Nephron progenitor cell (in vitro differentiated cells): ENCODE data around the gene NEU2.

ENCODE experiments used
- DNase-seq: peaks from one replicate; pipeline ENCODE4 v3.0.0; 2021
- H3K27ac Mint-ChIP-seq: 2 replicates; pipeline ENCODE4 v1.8.0; 2021; ENCODE audit warnings: mild to moderate bottlenecking, moderate library complexity, mixed read lengths
- H3K27me3 Mint-ChIP-seq: 2 replicates; pipeline ENCODE4 v1.8.0; 2021; ENCODE audit warnings: mild to moderate bottlenecking, low read depth, mixed read lengths; ENCODE audit not compliant: poor library complexity
- H3K36me3 Mint-ChIP-seq: 2 replicates; pipeline ENCODE4 v1.8.0; 2021; ENCODE audit warnings: low read depth, mixed read lengths
- H3K4me1 Mint-ChIP-seq: 2 replicates; pipeline ENCODE4 v1.8.0; 2021; ENCODE audit warnings: mixed read lengths
- H3K4me3 Mint-ChIP-seq: 2 replicates; pipeline ENCODE4 v1.8.0; 2021; ENCODE audit warnings: mild to moderate bottlenecking, moderate library complexity, mixed read lengths
- H3K9me3 Mint-ChIP-seq: 2 replicates; pipeline ENCODE4 v1.8.0; 2021; ENCODE audit warnings: mild to moderate bottlenecking, moderate library complexity, mixed read lengths
- TF ChIP-seq, protein P1 (sequence below): fragments of 200-600 bp; sonication (generic); IDR thresholded peaks from 2 replicates; pipeline ENCODE4 v1.5.0; 2021; ENCODE audit warnings: antibody characterized with exemption

The NEU2 gene

DNA sequence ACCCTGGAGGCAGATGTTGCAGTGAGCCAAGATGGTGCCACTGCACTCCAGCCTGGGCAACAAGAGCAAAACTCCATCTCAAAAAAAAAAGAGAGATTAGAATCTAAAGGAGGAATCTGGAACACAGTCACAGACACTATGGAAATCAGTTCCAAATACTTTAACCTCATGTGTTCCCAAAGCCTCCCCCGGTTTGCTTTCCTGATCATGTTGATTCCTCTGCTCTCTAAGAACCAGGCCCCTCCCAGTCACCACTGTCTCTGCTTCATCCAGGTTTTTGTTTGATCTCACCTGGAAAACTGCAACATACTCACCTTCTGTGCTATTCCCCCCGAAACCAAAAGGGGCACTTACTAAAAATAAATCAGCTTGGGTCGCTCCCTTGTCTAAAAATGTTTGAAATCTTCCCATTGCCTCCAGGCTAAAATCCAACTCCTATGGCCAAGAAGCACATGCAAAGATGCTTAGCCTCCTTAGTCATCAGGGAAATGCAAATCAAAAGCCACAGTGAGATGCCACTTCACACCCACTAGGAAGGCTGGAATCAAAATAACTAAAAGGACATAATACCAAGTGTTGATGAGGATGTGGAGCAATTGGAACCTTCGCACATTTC lies 6.2 kb upstream of the NEU2 start:
- peaks cover under 1% of the 10 kb centered on the region for H3K27me3 Mint-ChIP-seq
- TF ChIP-seq, protein P1, sequence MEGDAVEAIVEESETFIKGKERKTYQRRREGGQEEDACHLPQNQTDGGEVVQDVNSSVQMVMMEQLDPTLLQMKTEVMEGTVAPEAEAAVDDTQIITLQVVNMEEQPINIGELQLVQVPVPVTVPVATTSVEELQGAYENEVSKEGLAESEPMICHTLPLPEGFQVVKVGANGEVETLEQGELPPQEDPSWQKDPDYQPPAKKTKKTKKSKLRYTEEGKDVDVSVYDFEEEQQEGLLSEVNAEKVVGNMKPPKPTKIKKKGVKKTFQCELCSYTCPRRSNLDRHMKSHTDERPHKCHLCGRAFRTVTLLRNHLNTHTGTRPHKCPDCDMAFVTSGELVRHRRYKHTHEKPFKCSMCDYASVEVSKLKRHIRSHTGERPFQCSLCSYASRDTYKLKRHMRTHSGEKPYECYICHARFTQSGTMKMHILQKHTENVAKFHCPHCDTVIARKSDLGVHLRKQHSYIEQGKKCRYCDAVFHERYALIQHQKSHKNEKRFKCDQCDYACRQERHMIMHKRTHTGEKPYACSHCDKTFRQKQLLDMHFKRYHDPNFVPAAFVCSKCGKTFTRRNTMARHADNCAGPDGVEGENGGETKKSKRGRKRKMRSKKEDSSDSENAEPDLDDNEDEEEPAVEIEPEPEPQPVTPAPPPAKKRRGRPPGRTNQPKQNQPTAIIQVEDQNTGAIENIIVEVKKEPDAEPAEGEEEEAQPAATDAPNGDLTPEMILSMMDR = no peak
- no peak overlapping the region for H3K27ac Mint-ChIP-seq
- H3K4me3 Mint-ChIP-seq = no peak overlapping the region
- H3K36me3 Mint-ChIP-seq = no peaks in the 10 kb centered on the region
- H3K9me3 Mint-ChIP-seq = no peaks in the 10 kb centered on the region
- DNase-seq = no peak
- H3K4me1 Mint-ChIP-seq = peaks cover 4% of the 10 kb centered on the region

DNA sequence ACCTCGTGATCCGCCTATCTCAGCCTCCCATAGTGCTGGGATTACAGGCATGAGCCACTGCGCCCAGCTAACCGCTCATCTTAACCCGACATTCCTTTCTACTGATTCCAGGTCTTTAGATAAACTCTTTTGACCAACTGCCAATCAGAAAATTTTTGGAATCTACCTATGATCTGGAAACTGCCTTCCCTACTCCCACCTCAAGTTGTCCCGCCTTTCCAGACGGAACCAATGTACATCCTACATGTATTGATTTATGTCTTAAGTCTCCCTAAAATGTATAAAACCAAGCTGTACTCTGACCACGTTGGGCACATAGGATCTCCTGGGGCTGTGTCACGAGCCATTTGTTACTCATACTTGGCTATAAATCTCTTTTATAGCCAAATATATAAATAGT lies 3.2 kb upstream of the NEU2 start:
- H3K4me3 Mint-ChIP-seq = no peak overlapping the region
- H3K4me1 Mint-ChIP-seq = peaks cover 19% of the 10 kb centered on the region
- TF ChIP-seq, protein P1 = no peak
- DNase-seq = no peak
- H3K27me3 Mint-ChIP-seq = peaks cover 5% of the 10 kb centered on the region
- H3K36me3 Mint-ChIP-seq = no peaks in the 10 kb centered on the region
- no peaks in the 10 kb centered on the region for H3K9me3 Mint-ChIP-seq
- H3K27ac Mint-ChIP-seq = no peak overlapping the region

DNA sequence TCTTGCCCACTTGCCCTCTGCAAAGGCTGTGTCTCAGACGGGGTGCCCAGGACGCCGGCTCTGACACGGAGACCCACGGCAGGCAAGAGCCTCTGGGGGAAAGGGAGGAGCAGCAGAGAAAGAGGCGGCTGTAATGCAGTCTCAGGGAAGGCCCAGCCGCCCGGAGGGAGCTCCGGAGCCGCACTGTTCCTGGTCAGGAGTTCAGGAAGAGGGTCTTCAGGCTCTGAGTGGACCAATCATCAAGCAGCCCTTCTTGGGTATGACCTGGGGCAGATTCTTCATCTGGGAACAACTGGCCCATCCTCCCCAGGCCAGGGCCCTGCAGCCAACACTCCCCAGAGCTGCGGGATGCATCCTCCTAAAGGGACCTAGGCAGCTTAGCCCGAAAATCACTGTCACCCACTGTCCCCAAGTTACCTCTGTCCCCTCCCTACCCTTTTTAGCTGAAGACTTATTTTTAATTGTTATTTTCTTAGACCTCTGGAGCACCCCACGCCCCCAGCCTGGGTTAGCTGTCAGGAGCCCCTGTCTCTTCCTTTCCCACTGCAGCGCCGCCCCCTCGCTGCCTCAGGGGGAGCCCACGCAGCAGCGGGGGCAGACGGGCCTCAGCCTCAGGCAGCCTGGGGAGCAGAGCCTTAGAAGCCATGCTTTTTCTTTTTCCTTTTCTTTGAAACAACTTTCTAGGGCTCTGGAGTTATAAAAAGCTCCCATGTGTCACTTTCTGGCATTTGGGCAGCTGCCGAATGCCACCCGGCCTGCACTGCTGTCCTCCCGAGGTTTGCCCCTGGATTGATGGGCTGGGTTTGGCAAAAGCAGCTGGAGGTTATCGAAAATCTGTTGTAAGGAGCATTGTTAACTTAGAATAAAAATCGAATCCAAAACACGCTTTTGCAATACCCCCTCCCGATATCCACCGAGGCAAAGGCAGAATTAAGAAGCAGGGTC lies 644 bp upstream of the NEU2 start:
- H3K9me3 Mint-ChIP-seq = no peaks in the 10 kb centered on the region
- no peak overlapping the region for H3K4me3 Mint-ChIP-seq
- H3K4me1 Mint-ChIP-seq = peaks cover 19% of the 10 kb centered on the region
- no peak overlapping the region for H3K27ac Mint-ChIP-seq
- peaks cover 8% of the 10 kb centered on the region for H3K27me3 Mint-ChIP-seq
- H3K36me3 Mint-ChIP-seq = no peaks in the 10 kb centered on the region
- TF ChIP-seq, protein P1 = no peak
- peak; percentile 26 for DNase-seq

DNA sequence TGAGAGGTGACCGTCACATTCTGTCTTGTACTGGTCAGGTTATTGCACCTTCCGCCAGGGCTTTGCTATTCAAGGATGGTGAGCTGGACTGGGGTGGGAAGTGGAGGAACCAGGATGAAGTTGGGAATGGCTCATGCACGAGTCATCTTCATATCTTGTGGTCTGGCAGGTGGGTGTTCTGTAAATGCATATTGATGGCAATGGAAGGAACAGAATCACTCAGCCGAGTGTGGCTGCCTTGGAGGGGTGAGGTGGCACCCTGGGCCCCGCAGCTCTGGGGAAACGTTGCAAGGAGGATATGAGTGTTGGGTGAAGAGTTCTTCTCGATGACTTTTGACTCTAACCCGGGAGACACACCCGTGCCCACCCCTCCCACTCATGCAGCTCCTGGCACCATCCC lies 1.2 kb downstream of the NEU2 start:
- H3K4me3 Mint-ChIP-seq = no peak overlapping the region
- peaks cover 9% of the 10 kb centered on the region for H3K27me3 Mint-ChIP-seq
- peaks cover 19% of the 10 kb centered on the region for H3K4me1 Mint-ChIP-seq
- no peaks in the 10 kb centered on the region for H3K36me3 Mint-ChIP-seq
- TF ChIP-seq, protein P1 = no peak
- no peaks in the 10 kb centered on the region for H3K9me3 Mint-ChIP-seq
- no peak overlapping the region for H3K27ac Mint-ChIP-seq
- DNase-seq = no peak

GRCh38 chr2:233034091-233034882 lies 1.8 kb downstream of the NEU2 start:
- no peak overlapping the region for H3K27ac Mint-ChIP-seq
- TF ChIP-seq, protein P1 = no peak
- H3K27me3 Mint-ChIP-seq = peaks cover 9% of the 10 kb centered on the region
- H3K9me3 Mint-ChIP-seq = no peaks in the 10 kb centered on the region
- no peaks in the 10 kb centered on the region for H3K36me3 Mint-ChIP-seq
- no peak for DNase-seq
- H3K4me3 Mint-ChIP-seq = no peak overlapping the region
- peaks cover 19% of the 10 kb centered on the region for H3K4me1 Mint-ChIP-seq
